Loucy (cell line): ENCODE results near the gene NMBR.

Source experiments
- H2AFZ ChIP-seq: fragments of 200-600 bp; sonication (generic); 2 replicates; pipeline ENCODE4 v1.6.0; 2016; ENCODE audit warnings: antibody characterized with exemption, mild to moderate bottlenecking, low read length, moderate library complexity
- H3F3A ChIP-seq: fragments of 200-600 bp; 2 replicates; pipeline ENCODE4 v1.6.0; 2016; ENCODE audit warnings: antibody characterized with exemption, low read depth, mild to moderate bottlenecking
- H3K27me3 ChIP-seq: fragments of 200-600 bp; sonication (generic); 2 replicates; pipeline ENCODE4 v1.6.1; 2014; ENCODE audit warnings: low read length, mild to moderate bottlenecking; ENCODE audit not compliant: insufficient read depth, poor library complexity, severe bottlenecking
- H3K36me3 ChIP-seq: fragments of 200-600 bp; sonication (generic); 2 replicates; pipeline ENCODE4 v1.6.1; 2016; ENCODE audit warnings: low read length; ENCODE audit not compliant: insufficient read depth
- H3K4me1 ChIP-seq: fragments of 200-600 bp; sonication (generic); 2 replicates; pipeline ENCODE4 v1.5.1; 2014; ENCODE audit warnings: low read length, mild to moderate bottlenecking; ENCODE audit not compliant: insufficient read depth, poor library complexity, severe bottlenecking
- H3K4me2 ChIP-seq: fragments of 200-600 bp; sonication (generic); 2 replicates; pipeline ENCODE4 v1.6.0; 2014; ENCODE audit warnings: antibody characterized with exemption, low read length, low read depth, mild to moderate bottlenecking; ENCODE audit not compliant: poor library complexity, severe bottlenecking
- H3K4me3 ChIP-seq: fragments of 200-600 bp; sonication (generic); 2 replicates; pipeline ENCODE4 v1.5.1; 2014; ENCODE audit warnings: low read length, mild to moderate bottlenecking, mixed read lengths; ENCODE audit not compliant: poor library complexity, severe bottlenecking
- H3K79me2 ChIP-seq: fragments of 200-600 bp; sonication (generic); 2 replicates; pipeline ENCODE4 v1.6.1; 2014; ENCODE audit warnings: low read length; ENCODE audit not compliant: insufficient read depth
- H3K9ac ChIP-seq: fragments of 200-600 bp; sonication (generic); 2 replicates; pipeline ENCODE4 v1.6.0; 2014; ENCODE audit warnings: mild to moderate bottlenecking, low read depth, low read length, moderate library complexity; ENCODE audit not compliant: poor library complexity, severe bottlenecking
- H3K9me2 ChIP-seq: fragments of 200-600 bp; sonication (generic); replicated peaks from 2 replicates; pipeline ENCODE4 v1.6.1; 2016; ENCODE audit warnings: low read depth, low read length, mixed read lengths
- H3K9me3 ChIP-seq: fragments of 200-600 bp; sonication (generic); 2 replicates; pipeline ENCODE4 v1.6.1; 2014; ENCODE audit warnings: mild to moderate bottlenecking, antibody characterized with exemption, low read length, low read depth; ENCODE audit not compliant: insufficient read depth
- H4K20me1 ChIP-seq: fragments of 200-600 bp; sonication (generic); 2 replicates; pipeline ENCODE4 v1.6.0; 2014; ENCODE audit warnings: antibody characterized with exemption, low read length, mild to moderate bottlenecking; ENCODE audit not compliant: insufficient read depth, poor library complexity, severe bottlenecking
- EZH2phosphoT487 ChIP-seq: fragments of 200-600 bp; IDR thresholded peaks from 2 replicates; pipeline ENCODE4 v1.6.1; 2018; ENCODE audit warnings: antibody characterized with exemption, mild to moderate bottlenecking, moderate library complexity, borderline replicate concordance
- TF ChIP-seq, protein P1 (sequence below): fragments of 200-600 bp; sonication (generic); conservative IDR thresholded peaks from 2 replicates; pipeline ENCODE4 v1.5.1; 2014; ENCODE audit warnings: mild to moderate bottlenecking, antibody characterized with exemption, low read length

The NMBR gene

DNA sequence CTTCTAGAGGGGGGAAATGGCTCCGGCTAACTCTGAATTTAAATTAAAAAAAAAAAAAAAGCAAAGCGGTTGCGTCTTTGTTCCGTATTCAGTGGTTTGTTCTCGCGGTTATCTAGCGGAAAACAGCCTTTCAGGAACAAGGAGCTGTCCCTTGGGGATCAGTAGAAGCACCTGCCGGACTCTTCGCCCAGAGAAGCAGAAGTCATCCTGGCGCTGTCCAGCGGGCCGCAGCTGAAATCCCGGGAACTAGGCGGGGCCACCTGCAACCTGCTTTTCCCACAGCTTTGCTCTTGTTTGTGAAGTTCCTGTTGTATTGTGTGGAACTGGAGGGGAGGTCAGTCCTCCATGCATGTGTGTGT, 58.1 kb downstream of the NMBR start:
- no peak overlapping the region for H3K4me2 ChIP-seq
- H4K20me1 ChIP-seq, result no peaks in the 10 kb centered on the region
- H3K79me2 ChIP-seq, result no peaks in the 10 kb centered on the region
- H3K27me3 ChIP-seq, result no peaks in the 10 kb centered on the region
- no peaks in the 10 kb centered on the region for H3K4me1 ChIP-seq
- H3F3A ChIP-seq, result no peaks in the 10 kb centered on the region
- H3K9me2 ChIP-seq, result no peaks in the 10 kb centered on the region
- TF ChIP-seq, protein P1, sequence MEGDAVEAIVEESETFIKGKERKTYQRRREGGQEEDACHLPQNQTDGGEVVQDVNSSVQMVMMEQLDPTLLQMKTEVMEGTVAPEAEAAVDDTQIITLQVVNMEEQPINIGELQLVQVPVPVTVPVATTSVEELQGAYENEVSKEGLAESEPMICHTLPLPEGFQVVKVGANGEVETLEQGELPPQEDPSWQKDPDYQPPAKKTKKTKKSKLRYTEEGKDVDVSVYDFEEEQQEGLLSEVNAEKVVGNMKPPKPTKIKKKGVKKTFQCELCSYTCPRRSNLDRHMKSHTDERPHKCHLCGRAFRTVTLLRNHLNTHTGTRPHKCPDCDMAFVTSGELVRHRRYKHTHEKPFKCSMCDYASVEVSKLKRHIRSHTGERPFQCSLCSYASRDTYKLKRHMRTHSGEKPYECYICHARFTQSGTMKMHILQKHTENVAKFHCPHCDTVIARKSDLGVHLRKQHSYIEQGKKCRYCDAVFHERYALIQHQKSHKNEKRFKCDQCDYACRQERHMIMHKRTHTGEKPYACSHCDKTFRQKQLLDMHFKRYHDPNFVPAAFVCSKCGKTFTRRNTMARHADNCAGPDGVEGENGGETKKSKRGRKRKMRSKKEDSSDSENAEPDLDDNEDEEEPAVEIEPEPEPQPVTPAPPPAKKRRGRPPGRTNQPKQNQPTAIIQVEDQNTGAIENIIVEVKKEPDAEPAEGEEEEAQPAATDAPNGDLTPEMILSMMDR, result no peak
- TF ChIP-seq EZH2phosphoT487, result no peak
- H2AFZ ChIP-seq, result no peak overlapping the region
- no peaks in the 10 kb centered on the region for H3K9me3 ChIP-seq
- H3K36me3 ChIP-seq, result no peaks in the 10 kb centered on the region
- no peak overlapping the region for H3K9ac ChIP-seq
- no peak overlapping the region for H3K4me3 ChIP-seq

DNA sequence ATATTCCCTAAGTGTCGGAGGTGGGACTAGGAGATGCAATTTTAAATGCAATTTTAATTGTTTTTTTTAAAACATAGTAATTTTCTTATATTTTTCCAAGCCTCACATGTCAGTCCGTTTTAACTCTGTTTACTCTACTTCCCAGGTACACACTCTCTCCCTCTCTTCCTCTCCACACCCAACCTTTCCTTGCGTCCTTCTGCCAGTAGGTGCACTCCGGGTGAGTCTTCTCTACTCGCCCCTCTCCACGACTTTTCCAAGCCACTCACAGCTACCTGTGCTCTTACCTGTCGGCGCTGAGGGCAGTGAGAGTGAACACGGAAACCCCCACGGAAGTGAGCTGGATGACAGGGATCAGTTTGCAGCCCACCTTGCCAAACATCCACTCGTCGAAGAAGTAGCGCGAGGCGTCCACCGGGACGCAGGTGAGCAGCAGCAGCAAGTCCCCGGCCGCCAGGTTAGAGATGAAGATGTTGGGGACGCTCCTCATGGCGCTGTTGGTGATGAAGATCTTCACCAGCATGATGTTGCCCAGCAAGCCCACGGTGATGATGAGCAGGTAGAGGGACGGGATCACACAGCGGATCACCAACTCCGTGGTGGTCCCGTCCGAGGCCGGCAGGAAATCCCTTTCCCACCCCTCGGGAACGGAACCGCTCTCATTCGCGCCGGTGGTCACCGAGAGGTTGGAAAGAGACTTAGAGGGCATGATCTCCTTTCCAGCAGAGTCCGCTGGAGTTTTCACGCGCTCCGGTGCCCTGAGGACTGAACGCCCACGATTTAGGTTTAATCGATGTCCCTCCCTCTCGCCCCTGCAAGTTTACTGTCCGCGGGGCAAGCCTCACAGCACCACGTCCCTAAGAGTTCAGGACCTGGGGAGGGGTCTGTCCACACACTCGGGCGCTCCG, 58.7 kb downstream of the NMBR start:
- TF ChIP-seq, protein P1, result no peak
- TF ChIP-seq EZH2phosphoT487, result no peak
- no peak overlapping the region for H2AFZ ChIP-seq
- no peaks in the 10 kb centered on the region for H3K9me2 ChIP-seq
- no peaks in the 10 kb centered on the region for H3K9me3 ChIP-seq
- no peak overlapping the region for H3K9ac ChIP-seq
- H3K36me3 ChIP-seq, result no peaks in the 10 kb centered on the region
- no peaks in the 10 kb centered on the region for H3F3A ChIP-seq
- no peaks in the 10 kb centered on the region for H3K79me2 ChIP-seq
- no peaks in the 10 kb centered on the region for H3K27me3 ChIP-seq
- no peak overlapping the region for H3K4me3 ChIP-seq
- no peak overlapping the region for H3K4me2 ChIP-seq
- H4K20me1 ChIP-seq, result no peaks in the 10 kb centered on the region
- H3K4me1 ChIP-seq, result no peaks in the 10 kb centered on the region

DNA sequence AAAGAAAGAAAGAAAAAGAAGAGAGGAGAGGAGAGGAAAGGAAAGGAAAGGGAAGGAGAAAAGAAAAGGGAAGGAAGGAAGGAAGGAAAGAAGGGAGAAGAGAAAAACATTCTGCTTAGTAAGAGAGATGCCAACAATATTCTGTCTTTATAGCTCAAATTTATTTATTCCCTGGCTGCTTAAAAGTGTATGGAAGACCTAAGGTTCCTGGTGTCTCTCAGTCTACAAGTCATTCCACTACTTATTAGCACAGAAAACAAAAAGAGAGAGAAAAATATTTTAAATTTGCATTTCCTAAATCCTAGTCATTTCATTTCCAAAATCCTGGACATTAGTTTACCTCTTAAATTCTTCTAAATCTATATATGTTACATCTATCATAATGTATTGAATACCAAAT, 67.8 kb downstream of the NMBR start:
- Histone ChIP-seq H3K9me3 (no peaks in the 10 kb centered on the region), H3F3A (no peaks in the 10 kb centered on the region), H2AFZ (no peak overlapping the region), H3K4me1 (no peaks in the 10 kb centered on the region), H3K4me3 (no peak overlapping the region), H3K79me2 (no peaks in the 10 kb centered on the region), H3K27me3 (no peaks in the 10 kb centered on the region), H4K20me1 (no peaks in the 10 kb centered on the region), H3K36me3 (no peaks in the 10 kb centered on the region), H3K9me2 (no peaks in the 10 kb centered on the region), H3K4me2 (no peak overlapping the region), H3K9ac (no peak overlapping the region)
- no peak for TF ChIP-seq EZH2phosphoT487
- TF ChIP-seq, protein P1, result no peak
